OCI-LY7 (cell line): ENCODE data around the gene FAAP20.

Experiments used
- CTCF ChIP-seq: fragments of 200-600 bp; sonication (generic); conservative IDR thresholded peaks from 2 replicates; pipeline ENCODE4 v1.5.1; 2014; ENCODE audit warnings: mild to moderate bottlenecking, antibody characterized with exemption, low read length, moderate library complexity, mixed read lengths
- EZH2phosphoT487 ChIP-seq: fragments of 200-600 bp; sonication (generic); IDR thresholded peaks from 2 replicates; pipeline ENCODE4 v1.6.1; 2018; ENCODE audit warnings: low read depth, borderline replicate concordance, mild to moderate bottlenecking, mixed run types, antibody characterized with exemption, low read length, moderate library complexity, mixed read lengths

- TF ChIP-seq CTCF (peak; percentile 32), EZH2phosphoT487 (no peak)
Observed at GRCh38 chr1:2229037-2229864, 34.7 kb upstream of the FAAP20 start.
